Spleen (tissue), 7 donors: ENCODE data around the gene AGMO.

Experiments
- CTCF ChIP-seq, 11 experiments: fragments of 200-600 bp in 7 of 11; fragments of 450-650 bp in 4 of 11; sonication (generic) in 4 of 11; IDR thresholded peaks in 8 of 11; conservative IDR thresholded peaks in 3 of 11; 1 replicate in 7 of 11; 2 replicates in 4 of 11; pipeline versions ENCODE4 v1.4.0 to v1.8.0; 2016 to 2021; ENCODE audit warnings: antibody characterized with exemption in 11 of 11, inconsistent platforms in 4 of 11, mild to moderate bottlenecking in 1 of 11
- POLR2AphosphoS5 ChIP-seq, 3 donors: sonication (generic); formaldehyde crosslinking; IDR thresholded peaks; one replicate each; pipeline ENCODE4 v1.5.1; 2017; ENCODE audit warnings: antibody characterized with exemption in 3 of 3
- donor health status: DM: no; HTN: no; CAD: no; lungs with moderate emphysema.
- donor health status: DM: no; HTN: no; CAD: no.
- donor health status: DM: no; HTN: no; CAD: no.

GRCh38 chr7:15507171-15507570 lies 54.6 kb downstream of the AGMO start:
- TF ChIP-seq CTCF (IDR thresholded peaks at IDR 0.05 in 8 of 11, conservative IDR thresholded peaks at IDR 0.05 in 3 of 11), result no peak
- no peak for TF ChIP-seq POLR2AphosphoS5 (IDR thresholded peaks at IDR 0.05)
